Loucy (cell line): Measurements from ENCODE around the gene ANK3.

Source experiments
- H2AFZ ChIP-seq: fragments of 200-600 bp; sonication (generic); 2 replicates; pipeline ENCODE4 v1.6.0; 2016; ENCODE audit warnings: antibody characterized with exemption, mild to moderate bottlenecking, low read length, moderate library complexity
- H3F3A ChIP-seq: fragments of 200-600 bp; 2 replicates; pipeline ENCODE4 v1.6.0; 2016; ENCODE audit warnings: antibody characterized with exemption, low read depth, mild to moderate bottlenecking
- H3K27me3 ChIP-seq: fragments of 200-600 bp; sonication (generic); 2 replicates; pipeline ENCODE4 v1.6.1; 2014; ENCODE audit warnings: low read length, mild to moderate bottlenecking; ENCODE audit not compliant: insufficient read depth, poor library complexity, severe bottlenecking
- H3K36me3 ChIP-seq: fragments of 200-600 bp; sonication (generic); 2 replicates; pipeline ENCODE4 v1.6.1; 2016; ENCODE audit warnings: low read length; ENCODE audit not compliant: insufficient read depth
- H3K4me1 ChIP-seq: fragments of 200-600 bp; sonication (generic); 2 replicates; pipeline ENCODE4 v1.5.1; 2014; ENCODE audit warnings: low read length, mild to moderate bottlenecking; ENCODE audit not compliant: insufficient read depth, poor library complexity, severe bottlenecking
- H3K4me2 ChIP-seq: fragments of 200-600 bp; sonication (generic); 2 replicates; pipeline ENCODE4 v1.6.0; 2014; ENCODE audit warnings: antibody characterized with exemption, low read length, low read depth, mild to moderate bottlenecking; ENCODE audit not compliant: poor library complexity, severe bottlenecking
- H3K4me3 ChIP-seq: fragments of 200-600 bp; sonication (generic); 2 replicates; pipeline ENCODE4 v1.5.1; 2014; ENCODE audit warnings: low read length, mild to moderate bottlenecking, mixed read lengths; ENCODE audit not compliant: poor library complexity, severe bottlenecking
- H3K79me2 ChIP-seq: fragments of 200-600 bp; sonication (generic); 2 replicates; pipeline ENCODE4 v1.6.1; 2014; ENCODE audit warnings: low read length; ENCODE audit not compliant: insufficient read depth
- H3K9ac ChIP-seq: fragments of 200-600 bp; sonication (generic); 2 replicates; pipeline ENCODE4 v1.6.0; 2014; ENCODE audit warnings: mild to moderate bottlenecking, low read depth, low read length, moderate library complexity; ENCODE audit not compliant: poor library complexity, severe bottlenecking
- H3K9me2 ChIP-seq: fragments of 200-600 bp; sonication (generic); replicated peaks from 2 replicates; pipeline ENCODE4 v1.6.1; 2016; ENCODE audit warnings: low read depth, low read length, mixed read lengths
- H3K9me3 ChIP-seq: fragments of 200-600 bp; sonication (generic); 2 replicates; pipeline ENCODE4 v1.6.1; 2014; ENCODE audit warnings: mild to moderate bottlenecking, antibody characterized with exemption, low read length, low read depth; ENCODE audit not compliant: insufficient read depth
- H4K20me1 ChIP-seq: fragments of 200-600 bp; sonication (generic); 2 replicates; pipeline ENCODE4 v1.6.0; 2014; ENCODE audit warnings: antibody characterized with exemption, low read length, mild to moderate bottlenecking; ENCODE audit not compliant: insufficient read depth, poor library complexity, severe bottlenecking
- EZH2phosphoT487 ChIP-seq: fragments of 200-600 bp; IDR thresholded peaks from 2 replicates; pipeline ENCODE4 v1.6.1; 2018; ENCODE audit warnings: antibody characterized with exemption, mild to moderate bottlenecking, moderate library complexity, borderline replicate concordance
- TF ChIP-seq, protein P1 (sequence below): fragments of 200-600 bp; sonication (generic); conservative IDR thresholded peaks from 2 replicates; pipeline ENCODE4 v1.5.1; 2014; ENCODE audit warnings: mild to moderate bottlenecking, antibody characterized with exemption, low read length

The ANK3 gene

DNA sequence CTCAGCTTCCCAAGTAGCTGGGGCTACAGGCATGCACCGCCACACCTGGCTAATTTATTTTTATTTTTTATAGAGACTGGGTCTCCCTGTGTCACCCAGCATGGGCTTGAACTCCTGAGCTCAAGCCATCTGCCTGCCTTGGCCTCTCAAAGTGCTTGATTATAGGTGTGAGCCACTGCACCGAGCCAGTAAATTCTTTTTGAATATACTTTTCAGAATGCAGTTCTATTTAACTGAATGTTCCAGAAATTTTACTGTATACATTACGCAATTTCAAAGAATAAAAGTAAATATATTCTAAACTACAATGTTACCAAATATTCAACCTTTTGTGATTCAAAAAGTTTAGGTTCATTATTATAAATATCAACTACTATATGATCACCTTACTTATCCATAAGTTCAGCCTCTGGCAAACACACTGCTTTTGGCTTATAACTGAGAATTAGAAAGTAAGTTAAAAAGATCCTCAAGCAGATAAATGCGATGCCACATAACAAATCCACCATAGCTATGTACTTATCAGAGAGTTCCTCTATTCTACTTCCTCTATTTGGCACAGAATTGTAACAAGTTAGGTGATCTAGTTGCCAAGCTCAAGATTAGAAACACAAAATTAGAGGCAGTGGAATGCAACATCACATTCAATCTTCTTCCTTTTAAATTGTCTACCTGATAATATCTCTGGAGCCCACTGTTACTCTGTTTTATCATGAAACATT is 118.2 kb downstream of the ANK3 start:
- Histone ChIP-seq H3K9ac (no peak overlapping the region), H4K20me1 (no peaks in the 10 kb centered on the region), H2AFZ (no peak overlapping the region), H3K4me2 (no peak overlapping the region), H3K9me2 (no peaks in the 10 kb centered on the region), H3F3A (no peaks in the 10 kb centered on the region), H3K9me3 (no peaks in the 10 kb centered on the region), H3K4me1 (no peaks in the 10 kb centered on the region), H3K27me3 (no peaks in the 10 kb centered on the region), H3K36me3 (no peaks in the 10 kb centered on the region), H3K79me2 (no peaks in the 10 kb centered on the region), H3K4me3 (no peak overlapping the region)
- TF ChIP-seq, protein P1, sequence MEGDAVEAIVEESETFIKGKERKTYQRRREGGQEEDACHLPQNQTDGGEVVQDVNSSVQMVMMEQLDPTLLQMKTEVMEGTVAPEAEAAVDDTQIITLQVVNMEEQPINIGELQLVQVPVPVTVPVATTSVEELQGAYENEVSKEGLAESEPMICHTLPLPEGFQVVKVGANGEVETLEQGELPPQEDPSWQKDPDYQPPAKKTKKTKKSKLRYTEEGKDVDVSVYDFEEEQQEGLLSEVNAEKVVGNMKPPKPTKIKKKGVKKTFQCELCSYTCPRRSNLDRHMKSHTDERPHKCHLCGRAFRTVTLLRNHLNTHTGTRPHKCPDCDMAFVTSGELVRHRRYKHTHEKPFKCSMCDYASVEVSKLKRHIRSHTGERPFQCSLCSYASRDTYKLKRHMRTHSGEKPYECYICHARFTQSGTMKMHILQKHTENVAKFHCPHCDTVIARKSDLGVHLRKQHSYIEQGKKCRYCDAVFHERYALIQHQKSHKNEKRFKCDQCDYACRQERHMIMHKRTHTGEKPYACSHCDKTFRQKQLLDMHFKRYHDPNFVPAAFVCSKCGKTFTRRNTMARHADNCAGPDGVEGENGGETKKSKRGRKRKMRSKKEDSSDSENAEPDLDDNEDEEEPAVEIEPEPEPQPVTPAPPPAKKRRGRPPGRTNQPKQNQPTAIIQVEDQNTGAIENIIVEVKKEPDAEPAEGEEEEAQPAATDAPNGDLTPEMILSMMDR = no peak
- no peak for TF ChIP-seq EZH2phosphoT487

DNA sequence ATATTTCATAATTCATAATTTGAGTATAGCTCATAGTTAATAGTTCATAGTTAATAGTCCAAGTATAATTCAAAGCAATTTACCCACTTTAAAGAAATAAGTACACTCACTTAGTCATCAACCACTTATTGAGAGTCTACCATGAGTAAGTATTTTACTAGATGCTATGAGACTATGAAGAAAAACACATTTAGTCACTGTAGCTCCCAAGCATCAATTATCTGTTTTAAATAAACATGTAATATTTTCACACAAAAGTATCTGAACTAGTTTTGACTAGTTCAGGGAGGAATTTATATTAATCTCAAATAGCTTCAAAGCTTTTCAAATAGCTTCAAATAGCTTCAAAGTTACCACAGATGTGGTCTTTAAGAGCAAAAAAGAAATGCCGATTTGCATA is 119.2 kb downstream of the ANK3 start:
- Histone ChIP-seq H3K4me3 (no peak overlapping the region), H3K79me2 (no peaks in the 10 kb centered on the region), H4K20me1 (no peaks in the 10 kb centered on the region), H3K4me1 (no peaks in the 10 kb centered on the region), H3K9me3 (no peaks in the 10 kb centered on the region), H3K4me2 (no peak overlapping the region), H3K9ac (no peak overlapping the region), H3K27me3 (no peaks in the 10 kb centered on the region), H3K36me3 (no peaks in the 10 kb centered on the region), H3F3A (no peaks in the 10 kb centered on the region), H2AFZ (no peak overlapping the region), H3K9me2 (no peaks in the 10 kb centered on the region)
- TF ChIP-seq, protein P1 = no peak
- TF ChIP-seq EZH2phosphoT487 = no peak

DNA sequence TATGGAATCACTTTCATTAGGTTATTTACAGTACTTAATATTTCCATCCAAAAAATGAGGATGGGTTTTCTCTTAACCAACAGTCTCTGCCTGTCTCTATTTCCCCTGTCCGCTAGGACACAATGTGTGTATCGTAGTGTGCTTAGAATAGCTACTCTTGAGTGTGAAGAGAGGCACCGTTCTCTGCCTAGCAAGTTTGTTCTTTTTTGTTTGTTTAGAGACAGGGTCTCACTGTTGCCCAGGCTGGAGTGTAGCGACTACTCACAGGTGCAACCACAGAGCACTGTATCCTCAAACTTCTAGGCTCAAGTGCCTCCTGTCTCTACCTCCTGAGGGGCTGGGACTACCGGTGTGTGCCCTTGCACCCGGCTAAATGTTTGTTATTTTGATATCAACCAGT is 121.9 kb downstream of the ANK3 start:
- H3K9me2 ChIP-seq = no peaks in the 10 kb centered on the region

More for the DNA sequence above, 121.9 kb downstream of the ANK3 start:
- Histone ChIP-seq H2AFZ (no peak overlapping the region), H3K79me2 (no peaks in the 10 kb centered on the region), H3K9me3 (no peaks in the 10 kb centered on the region), H3K9ac (no peak overlapping the region), H3K27me3 (no peaks in the 10 kb centered on the region), H3K4me2 (no peak overlapping the region), H3K4me3 (no peak overlapping the region), H4K20me1 (no peaks in the 10 kb centered on the region), H3F3A (no peaks in the 10 kb centered on the region), H3K4me1 (no peaks in the 10 kb centered on the region), H3K36me3 (no peaks in the 10 kb centered on the region)
- TF ChIP-seq, protein P1 = no peak
- no peak for TF ChIP-seq EZH2phosphoT487
